MM.1S (cell line): ENCODE measurements around the gene HES1.

ENCODE experiments used
- CTCF ChIP-seq: fragments of 300-600 bp; sonication (generic); IDR thresholded peaks from 2 replicates; pipeline ENCODE4 v1.5.1; 2016; ENCODE audit warnings: antibody characterized with exemption, low read length, mixed read lengths
- EZH2 ChIP-seq: fragments of 300-600 bp; sonication (generic); optimal IDR thresholded peaks from 2 replicates; pipeline ENCODE3; 2017; ENCODE audit warnings: low read depth, mild to moderate bottlenecking, antibody characterized with exemption, low read length, mixed read lengths
- EZH2phosphoT487 ChIP-seq: fragments of 300-600 bp; sonication (generic); IDR thresholded peaks from 2 replicates; pipeline ENCODE4 v1.6.1; 2018; ENCODE audit warnings: antibody characterized with exemption, low read length

GRCh38 chr3:194100856-194101390, 35.0 kb upstream of the HES1 start:
- peak; percentile 82 for TF ChIP-seq CTCF
- TF ChIP-seq EZH2 = no peak
- TF ChIP-seq EZH2phosphoT487 = no peak
